H9 (cell line): ENCODE results near the gene SATB2. TPM values are rescaled to one million over a fixed set of nuclear protein-coding genes. Genes with fewer than 3 reads are reported as not detected.
A peak's percentile ranks its signal among the peaks of the same experiment; 100 is the strongest.

Experiments used
- DNase-seq: peaks from one replicate; pipeline ENCODE4 v3.0.0-alpha.2; 2017
- H2AFZ ChIP-seq: one replicate; pipeline ENCODE4 v1.6.1; 2013; ENCODE audit warnings: mild to moderate bottlenecking, low read length, control low read depth, moderate library complexity
- H2AK5ac ChIP-seq: 2 replicates; pipeline ENCODE4 v1.6.1; 2013; ENCODE audit warnings: low read length, control low read depth, mixed read lengths; ENCODE audit not compliant: insufficient read length
- H2BK120ac ChIP-seq: one replicate; pipeline ENCODE4 v1.6.1; 2013; ENCODE audit warnings: low read depth, mild to moderate bottlenecking, low read length, control low read depth, inconsistent platforms; ENCODE audit not compliant: poor library complexity, severe bottlenecking
- H2BK12ac ChIP-seq: 2 replicates; pipeline ENCODE4 v1.6.1; 2013; ENCODE audit warnings: low read length, control low read depth, mixed read lengths, low read depth; ENCODE audit not compliant: insufficient read length
- H2BK15ac ChIP-seq: 2 replicates; pipeline ENCODE4 v1.6.1; 2013; ENCODE audit warnings: low read depth, low read length, control low read depth
- H2BK20ac ChIP-seq: one replicate; pipeline ENCODE4 v1.6.1; 2013; ENCODE audit warnings: low read depth, mild to moderate bottlenecking, low read length, control low read depth, inconsistent platforms; ENCODE audit not compliant: poor library complexity, severe bottlenecking
- H2BK5ac ChIP-seq: 2 replicates; pipeline ENCODE4 v1.6.1; 2013; ENCODE audit warnings: low read length, control low read depth, mixed read lengths; ENCODE audit not compliant: insufficient read length
- H3K14ac ChIP-seq: 2 replicates; pipeline ENCODE4 v1.6.1; 2013; ENCODE audit warnings: low read length, control low read depth; ENCODE audit not compliant: insufficient read depth
- H3K18ac ChIP-seq: 2 replicates; pipeline ENCODE4 v1.6.1; 2013; ENCODE audit warnings: low read depth, mild to moderate bottlenecking, mixed read lengths, low read length, control low read depth; ENCODE audit not compliant: insufficient read length
- H3K23ac ChIP-seq: 2 replicates; pipeline ENCODE4 v1.6.1; 2013; ENCODE audit warnings: low read length, control low read depth, mixed read lengths, low read depth; ENCODE audit not compliant: insufficient read length
- H3K23me2 ChIP-seq: 2 replicates; pipeline ENCODE4 v1.6.1; 2013; ENCODE audit warnings: low read depth, mild to moderate bottlenecking, mixed read lengths, low read length, control low read depth; ENCODE audit not compliant: insufficient read length, poor library complexity, severe bottlenecking
- H3K27ac ChIP-seq: 2 replicates; pipeline ENCODE4 v1.5.1; 2013; ENCODE audit warnings: low read length, control low read depth, mixed read lengths, low read depth; ENCODE audit not compliant: insufficient read length
- H3K27me3 ChIP-seq: 2 replicates; pipeline ENCODE4 v1.6.1; 2013; ENCODE audit warnings: low read length, control low read depth, inconsistent platforms; ENCODE audit not compliant: insufficient read depth
- H3K4ac ChIP-seq: 2 replicates; pipeline ENCODE4 v1.6.1; 2013; ENCODE audit warnings: low read depth, mild to moderate bottlenecking, control low read depth, inconsistent platforms, low read length, moderate library complexity
- H3K4me1 ChIP-seq: 2 replicates; pipeline ENCODE4 v1.6.1; 2013; ENCODE audit warnings: low read length, control low read depth, inconsistent platforms; ENCODE audit not compliant: insufficient read depth
- H3K4me2 ChIP-seq: 2 replicates; pipeline ENCODE4 v1.6.1; 2013; ENCODE audit warnings: low read length, control low read depth, mixed read lengths; ENCODE audit not compliant: insufficient read length, insufficient read depth
- H3K56ac ChIP-seq: 2 replicates; pipeline ENCODE4 v1.6.1; 2013; ENCODE audit warnings: low read depth, mild to moderate bottlenecking, mixed read lengths, low read length, control low read depth; ENCODE audit not compliant: insufficient read length
- H3K79me1 ChIP-seq: 2 replicates; pipeline ENCODE4 v1.6.1; 2013; ENCODE audit warnings: low read depth, mild to moderate bottlenecking, moderate library complexity, low read length, control low read depth, inconsistent platforms; ENCODE audit not compliant: insufficient read depth, poor library complexity, severe bottlenecking
- H3K79me2 ChIP-seq: 2 replicates; pipeline ENCODE4 v1.6.1; 2013; ENCODE audit warnings: low read length, control low read depth, inconsistent platforms; ENCODE audit not compliant: insufficient read depth
- H3K9ac ChIP-seq: 2 replicates; pipeline ENCODE4 v1.6.1; 2013; ENCODE audit warnings: low read length, control low read depth, mixed read lengths; ENCODE audit not compliant: insufficient read length; ENCODE audit errors: extremely low read depth
- H3K9me3 ChIP-seq: one replicate; pipeline ENCODE4 v1.6.1; 2013; ENCODE audit warnings: low read depth, low read length, inconsistent platforms; ENCODE audit not compliant: control insufficient read depth
- H3T11ph ChIP-seq: one replicate; pipeline ENCODE4 v1.6.1; 2013; ENCODE audit warnings: mild to moderate bottlenecking, low read length, control low read depth, inconsistent platforms
- H4K20me1 ChIP-seq: one replicate; pipeline ENCODE4 v1.6.1; 2013; ENCODE audit not compliant: control insufficient read depth, insufficient read length, insufficient read depth
- H4K5ac ChIP-seq: 2 replicates; pipeline ENCODE4 v1.6.1; 2013; ENCODE audit warnings: low read depth, mild to moderate bottlenecking, mixed read lengths, low read length, control low read depth; ENCODE audit not compliant: insufficient read length
- H4K8ac ChIP-seq: replicated peaks from 2 replicates; pipeline ENCODE4 v1.6.1; 2013; ENCODE audit warnings: low read length, control low read depth, mixed read lengths, low read depth; ENCODE audit not compliant: insufficient read length
- H4K91ac ChIP-seq: 2 replicates; pipeline ENCODE4 v1.6.1; 2013; ENCODE audit warnings: low read depth, mild to moderate bottlenecking, moderate library complexity, mixed read lengths, low read length, control low read depth; ENCODE audit not compliant: insufficient read length
- H3K27ac Mint-ChIP-seq, 3 experiments: 2 replicates in 2 of 3; 3 replicates in 1 of 3; pipeline ENCODE4 v1.8.0; 2020 to 2021; ENCODE audit warnings: mixed read lengths in 3 of 3, mild to moderate bottlenecking in 1 of 3, moderate library complexity in 1 of 3
- H3K27me3 Mint-ChIP-seq: 2 replicates; pipeline ENCODE4 v1.8.0; 2021; ENCODE audit warnings: low read depth, mild to moderate bottlenecking, moderate library complexity, mixed read lengths
- H3K36me3 Mint-ChIP-seq, 3 experiments: 2 replicates in 2 of 3; 3 replicates in 1 of 3; pipeline ENCODE4 v1.8.0; 2020 to 2021; ENCODE audit warnings: low read depth in 3 of 3, mixed read lengths in 3 of 3; ENCODE audit not compliant: insufficient read depth in 1 of 3
- H3K4me1 Mint-ChIP-seq, 2 experiments: 2 replicates each; pipeline ENCODE4 v1.8.0; 2020; ENCODE audit warnings: mixed read lengths in 2 of 2
- H3K4me3 Mint-ChIP-seq, 2 experiments: 2 replicates in 1 of 2; 3 replicates in 1 of 2; pipeline ENCODE4 v1.8.0; 2020 to 2021; ENCODE audit warnings: mild to moderate bottlenecking in 2 of 2, mixed read lengths in 2 of 2, moderate library complexity in 1 of 2
- H3K9me3 Mint-ChIP-seq, 2 experiments: 2 replicates in 1 of 2; 3 replicates in 1 of 2; pipeline ENCODE4 v1.8.0; 2020; ENCODE audit warnings: mild to moderate bottlenecking in 2 of 2, mixed read lengths in 2 of 2, moderate library complexity in 1 of 2
- WGBS: extraction: QIAGEN DNeasy Blood & Tissue Kit; methylation state at CpG from one replicate; pipeline ENCODE4 v1.1.7; 2013; ENCODE audit warnings: missing lambda C conversion rate, low lambda C conversion rate, mixed read lengths; ENCODE audit not compliant: insufficient read length; ENCODE audit errors: extremely low coverage; 5-methylcytosine and 5-hydroxymethylcytosine counted together
- total RNA-seq: library from RNA; stranded (reverse); gene quantifications from 2 replicates; pipeline ENCODE4 v1.2.1, GENCODE V29; 2021
- TF ChIP-seq, protein P1 (sequence below): fragments of 200-600 bp; sonication (generic); conservative IDR thresholded peaks from 3 replicates; pipeline ENCODE4 v1.8.0; 2021; ENCODE audit warnings: antibody characterized with exemption, mild to moderate bottlenecking

Gene SATB2
- total RNA-seq, 1 experiment from 2014 or later: 23.8 TPM

GRCh38 chr2:199470361-199470671, 12.6 kb upstream of the SATB2 start:
- no peak overlapping the region for H3K27ac ChIP-seq
- no peak overlapping the region for H2BK15ac ChIP-seq
- no peaks in the 10 kb centered on the region for H3K79me1 ChIP-seq
- no peak for DNase-seq
- no peak overlapping the region for H3K18ac ChIP-seq
- no peaks in the 10 kb centered on the region for H3K36me3 Mint-ChIP-seq
- no peak overlapping the region for H3K56ac ChIP-seq
- H3K79me2 ChIP-seq: no peaks in the 10 kb centered on the region
- no peak overlapping the region for H3K9ac ChIP-seq
- no peak overlapping the region for H3K23ac ChIP-seq
- H3K27me3 Mint-ChIP-seq: peaks cover 93% of the 10 kb centered on the region
- H2AFZ ChIP-seq: no peak overlapping the region
- peak overlapping the region; percentile 61 to 82 for H3K4me3 Mint-ChIP-seq
- peaks cover 4% of the 10 kb centered on the region; the same call in 1 of the 2 replicates for H3K4me1 ChIP-seq
- no peaks in the 10 kb centered on the region for H4K20me1 ChIP-seq
- H3K4me2 ChIP-seq: peak overlapping the region; percentile 48
- no peak overlapping the region for H3K27ac Mint-ChIP-seq
- H2BK120ac ChIP-seq: no peak overlapping the region
- H3K23me2 ChIP-seq: peaks cover 30% of the 10 kb centered on the region
- WGBS: no CpG with 5 or more reads among the region's 11 CpGs
- no peak overlapping the region for H3T11ph ChIP-seq
- H3K14ac ChIP-seq: no peak overlapping the region
- no peak overlapping the region for H2BK12ac ChIP-seq
- no peak overlapping the region for H4K91ac ChIP-seq
- H3K27me3 ChIP-seq: peaks cover 51% of the 10 kb centered on the region
- H4K5ac ChIP-seq: no peak overlapping the region
- no peak overlapping the region for H4K8ac ChIP-seq
- no peaks in the 10 kb centered on the region for H3K9me3 Mint-ChIP-seq
- H3K4ac ChIP-seq: no peak overlapping the region
- no peak overlapping the region for H2BK5ac ChIP-seq
- H3K4me1 Mint-ChIP-seq: peaks cover 46 to 48% of the 10 kb centered on the region in 2 experiments
- TF ChIP-seq, protein P1, sequence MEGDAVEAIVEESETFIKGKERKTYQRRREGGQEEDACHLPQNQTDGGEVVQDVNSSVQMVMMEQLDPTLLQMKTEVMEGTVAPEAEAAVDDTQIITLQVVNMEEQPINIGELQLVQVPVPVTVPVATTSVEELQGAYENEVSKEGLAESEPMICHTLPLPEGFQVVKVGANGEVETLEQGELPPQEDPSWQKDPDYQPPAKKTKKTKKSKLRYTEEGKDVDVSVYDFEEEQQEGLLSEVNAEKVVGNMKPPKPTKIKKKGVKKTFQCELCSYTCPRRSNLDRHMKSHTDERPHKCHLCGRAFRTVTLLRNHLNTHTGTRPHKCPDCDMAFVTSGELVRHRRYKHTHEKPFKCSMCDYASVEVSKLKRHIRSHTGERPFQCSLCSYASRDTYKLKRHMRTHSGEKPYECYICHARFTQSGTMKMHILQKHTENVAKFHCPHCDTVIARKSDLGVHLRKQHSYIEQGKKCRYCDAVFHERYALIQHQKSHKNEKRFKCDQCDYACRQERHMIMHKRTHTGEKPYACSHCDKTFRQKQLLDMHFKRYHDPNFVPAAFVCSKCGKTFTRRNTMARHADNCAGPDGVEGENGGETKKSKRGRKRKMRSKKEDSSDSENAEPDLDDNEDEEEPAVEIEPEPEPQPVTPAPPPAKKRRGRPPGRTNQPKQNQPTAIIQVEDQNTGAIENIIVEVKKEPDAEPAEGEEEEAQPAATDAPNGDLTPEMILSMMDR: no peak
- no peaks in the 10 kb centered on the region for H3K9me3 ChIP-seq
- no peak overlapping the region for H2AK5ac ChIP-seq
- H2BK20ac ChIP-seq: no peak overlapping the region
